Ovary (tissue), 3 donors: ENCODE data around the gene CD200R1L.

ENCODE experiments used
- EP300 ChIP-seq: sonication (generic); formaldehyde crosslinking; IDR thresholded peaks from one replicate; pipeline ENCODE4 v1.6.1; 2017; ENCODE audit warnings: antibody characterized with exemption
- POLR2A ChIP-seq: fragments of 450-650 bp; IDR thresholded peaks from one replicate; pipeline ENCODE4 v1.6.1; 2017; ENCODE audit warnings: antibody characterized with exemption, mild to moderate bottlenecking, moderate library complexity
- TF ChIP-seq, protein P1 (sequence below), 3 donors: fragments of 450-650 bp in 2 of 3; fragments of 200-600 bp in 1 of 3; IDR thresholded peaks; one replicate each; pipeline versions ENCODE4 v1.5.1 to v1.8.0; 2016 to 2022; ENCODE audit warnings: antibody characterized with exemption in 3 of 3, mild to moderate bottlenecking in 1 of 3
- donor health status: DM: no; HTN: no; CAD: no.

DNA sequence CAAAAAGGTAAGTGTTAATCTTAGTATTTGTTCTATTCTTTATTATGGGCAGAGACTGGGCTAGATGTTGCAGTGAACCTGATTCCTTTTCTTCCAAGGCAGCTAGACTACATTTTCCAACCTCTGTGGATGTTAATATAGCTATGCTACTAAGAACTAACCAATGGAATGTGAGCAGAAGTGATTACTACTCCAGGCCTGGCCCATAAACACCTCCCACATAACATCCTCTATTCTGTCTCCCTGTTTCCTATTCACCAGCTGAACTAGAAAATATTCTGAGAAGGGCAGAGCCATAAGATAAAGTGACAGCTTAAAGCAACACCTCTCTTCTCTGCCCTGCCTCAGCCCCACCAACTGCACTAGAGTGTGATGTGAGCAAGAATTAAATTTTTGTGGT is 29.4 kb downstream of the CD200R1L start:
- TF ChIP-seq, protein P1, sequence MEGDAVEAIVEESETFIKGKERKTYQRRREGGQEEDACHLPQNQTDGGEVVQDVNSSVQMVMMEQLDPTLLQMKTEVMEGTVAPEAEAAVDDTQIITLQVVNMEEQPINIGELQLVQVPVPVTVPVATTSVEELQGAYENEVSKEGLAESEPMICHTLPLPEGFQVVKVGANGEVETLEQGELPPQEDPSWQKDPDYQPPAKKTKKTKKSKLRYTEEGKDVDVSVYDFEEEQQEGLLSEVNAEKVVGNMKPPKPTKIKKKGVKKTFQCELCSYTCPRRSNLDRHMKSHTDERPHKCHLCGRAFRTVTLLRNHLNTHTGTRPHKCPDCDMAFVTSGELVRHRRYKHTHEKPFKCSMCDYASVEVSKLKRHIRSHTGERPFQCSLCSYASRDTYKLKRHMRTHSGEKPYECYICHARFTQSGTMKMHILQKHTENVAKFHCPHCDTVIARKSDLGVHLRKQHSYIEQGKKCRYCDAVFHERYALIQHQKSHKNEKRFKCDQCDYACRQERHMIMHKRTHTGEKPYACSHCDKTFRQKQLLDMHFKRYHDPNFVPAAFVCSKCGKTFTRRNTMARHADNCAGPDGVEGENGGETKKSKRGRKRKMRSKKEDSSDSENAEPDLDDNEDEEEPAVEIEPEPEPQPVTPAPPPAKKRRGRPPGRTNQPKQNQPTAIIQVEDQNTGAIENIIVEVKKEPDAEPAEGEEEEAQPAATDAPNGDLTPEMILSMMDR (IDR thresholded peaks at IDR 0.05): no peak
- TF ChIP-seq POLR2A (no peak), EP300 (no peak)
